Fibroblast of villous mesenchyme (primary cell): ENCODE results near the gene VCPKMT. TPM values are rescaled to one million over a fixed set of nuclear protein-coding genes. Genes with fewer than 3 reads are reported as not detected.

ENCODE experiments used
- DNase-seq: peaks from one replicate; pipeline ENCODE4 v3.0.0-alpha.2; 2010; ENCODE audit warnings: low read depth
- H3K4me3 ChIP-seq: 2 replicates; pipeline ENCODE4 v1.5.1; 2011; ENCODE audit warnings: low read depth, mild to moderate bottlenecking, low read length
- total RNA-seq: library from RNA; depleted of rRNA; stranded (reverse); fragments of >200 nt; gene quantifications from 2 replicates; pipeline ENCODE4 v1.2.3, GENCODE V29; 2012
- TF ChIP-seq, protein P1 (sequence below): IDR thresholded peaks from 2 replicates; pipeline ENCODE4 v1.5.1; 2012; ENCODE audit warnings: low read depth, mild to moderate bottlenecking, low read length; ENCODE audit not compliant: insufficient read depth

VCPKMT gene
- total RNA-seq, 1 donor, result 7.8 TPM

DNA sequence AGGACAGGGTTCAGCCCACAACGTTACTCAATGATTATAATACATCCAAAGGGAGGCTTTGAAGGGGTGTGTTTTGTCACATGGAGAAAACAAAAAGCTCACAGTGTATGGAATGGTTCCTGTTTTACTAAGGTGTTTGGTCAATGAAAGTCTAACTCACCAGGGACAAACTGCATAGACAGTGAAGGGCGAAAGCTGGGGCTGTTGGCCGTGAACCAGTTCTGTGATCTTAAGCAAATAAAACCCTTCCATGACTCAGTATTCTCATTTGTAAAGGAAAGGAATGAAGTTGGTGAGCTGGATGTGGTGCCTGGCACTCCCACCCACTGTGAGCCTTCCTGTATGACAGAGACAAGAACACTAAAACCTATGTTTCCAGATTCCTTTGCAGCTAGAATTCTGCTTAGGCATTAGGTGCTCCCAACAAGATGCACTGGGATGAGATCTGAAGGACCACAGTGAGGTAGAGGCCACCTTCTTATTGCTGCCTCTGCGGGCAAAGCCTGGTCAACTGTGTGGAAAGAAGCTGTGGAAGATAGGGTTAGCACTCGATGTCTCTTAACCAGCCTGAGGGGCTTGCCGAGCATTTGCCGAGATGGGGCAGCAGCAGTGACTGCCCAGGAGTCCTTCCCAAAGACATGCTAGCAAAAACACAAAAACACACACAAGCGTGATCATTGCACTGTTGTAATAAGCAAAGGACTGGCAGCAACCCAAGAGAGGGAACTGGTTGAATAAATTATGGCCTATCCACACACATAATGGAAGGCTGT lies 48.5 kb downstream of the VCPKMT start:
- TF ChIP-seq, protein P1, sequence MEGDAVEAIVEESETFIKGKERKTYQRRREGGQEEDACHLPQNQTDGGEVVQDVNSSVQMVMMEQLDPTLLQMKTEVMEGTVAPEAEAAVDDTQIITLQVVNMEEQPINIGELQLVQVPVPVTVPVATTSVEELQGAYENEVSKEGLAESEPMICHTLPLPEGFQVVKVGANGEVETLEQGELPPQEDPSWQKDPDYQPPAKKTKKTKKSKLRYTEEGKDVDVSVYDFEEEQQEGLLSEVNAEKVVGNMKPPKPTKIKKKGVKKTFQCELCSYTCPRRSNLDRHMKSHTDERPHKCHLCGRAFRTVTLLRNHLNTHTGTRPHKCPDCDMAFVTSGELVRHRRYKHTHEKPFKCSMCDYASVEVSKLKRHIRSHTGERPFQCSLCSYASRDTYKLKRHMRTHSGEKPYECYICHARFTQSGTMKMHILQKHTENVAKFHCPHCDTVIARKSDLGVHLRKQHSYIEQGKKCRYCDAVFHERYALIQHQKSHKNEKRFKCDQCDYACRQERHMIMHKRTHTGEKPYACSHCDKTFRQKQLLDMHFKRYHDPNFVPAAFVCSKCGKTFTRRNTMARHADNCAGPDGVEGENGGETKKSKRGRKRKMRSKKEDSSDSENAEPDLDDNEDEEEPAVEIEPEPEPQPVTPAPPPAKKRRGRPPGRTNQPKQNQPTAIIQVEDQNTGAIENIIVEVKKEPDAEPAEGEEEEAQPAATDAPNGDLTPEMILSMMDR, result no peak
- no peak overlapping the region for H3K4me3 ChIP-seq
- DNase-seq, result no peak

DNA sequence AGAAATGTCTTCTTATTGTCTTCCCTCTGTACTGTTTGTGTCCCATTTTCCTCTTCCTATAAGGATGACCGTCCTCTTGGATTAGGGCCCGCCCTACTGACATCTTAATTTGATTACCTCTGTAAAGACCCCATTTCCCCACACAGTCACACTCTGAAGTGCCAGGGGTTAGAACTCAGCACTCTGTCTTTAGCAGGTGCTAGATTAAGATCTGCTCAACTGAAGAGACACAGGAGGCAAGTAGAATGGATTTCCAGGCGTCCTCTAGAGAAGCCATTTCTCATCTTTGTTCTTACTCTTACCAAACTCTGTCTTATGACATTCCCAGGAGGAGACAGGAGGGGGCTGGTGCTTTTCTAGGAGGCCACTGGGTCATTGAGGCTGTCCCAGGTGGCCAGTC lies 50.8 kb downstream of the VCPKMT start:
- DNase-seq, result no peak
- H3K4me3 ChIP-seq, result no peak overlapping the region
- TF ChIP-seq, protein P1, result no peak

DNA sequence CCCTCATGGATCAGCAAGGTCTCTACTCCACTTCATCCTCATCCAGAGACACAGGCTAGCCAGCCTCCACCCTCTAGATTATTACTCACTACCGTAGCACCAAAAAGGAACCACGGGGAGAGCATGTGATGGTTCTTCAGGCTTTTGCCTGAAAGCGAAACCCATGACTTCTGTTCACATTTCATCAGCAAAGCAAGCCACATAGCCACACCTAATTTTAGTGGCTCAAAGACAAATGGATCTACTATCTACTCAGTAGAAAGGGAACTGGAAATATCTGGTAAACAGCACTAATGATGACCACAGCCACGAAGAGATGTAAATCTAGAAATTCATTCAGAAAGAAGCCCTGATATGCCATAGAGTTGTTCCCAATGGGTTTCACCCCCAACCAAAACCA lies 51.4 kb downstream of the VCPKMT start:
- DNase-seq, result peak; percentile 67
- TF ChIP-seq, protein P1, result no peak
- no peak overlapping the region for H3K4me3 ChIP-seq

DNA sequence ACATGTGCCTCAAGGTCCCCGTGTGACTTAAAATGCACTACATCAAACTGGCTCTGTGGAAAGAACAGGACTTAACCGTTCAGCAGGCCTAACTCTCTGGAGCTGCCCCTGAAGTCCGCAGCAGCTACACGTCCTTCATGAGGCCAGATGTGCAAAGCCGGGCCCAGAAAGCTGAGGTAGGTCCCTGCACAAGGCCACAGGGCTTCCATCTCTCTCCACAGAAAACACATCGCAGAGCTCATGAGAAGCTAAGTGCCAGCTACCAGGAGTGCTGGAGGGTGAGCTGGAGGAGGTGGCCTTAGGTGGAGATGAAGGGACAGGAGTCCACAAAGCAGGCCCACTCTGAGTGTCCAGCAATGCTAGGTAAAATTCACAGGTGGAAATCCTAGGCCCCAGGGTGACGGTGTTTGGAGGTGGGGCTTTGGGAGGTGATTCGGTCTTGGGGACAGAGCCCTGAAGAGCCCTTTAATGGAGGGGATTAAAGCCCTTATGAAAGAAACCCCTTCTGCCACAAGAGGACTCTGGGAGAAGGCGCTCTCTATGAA lies 52.4 kb downstream of the VCPKMT start:
- TF ChIP-seq, protein P1, result no peak
- no peak for DNase-seq
- H3K4me3 ChIP-seq, result no peak overlapping the region

DNA sequence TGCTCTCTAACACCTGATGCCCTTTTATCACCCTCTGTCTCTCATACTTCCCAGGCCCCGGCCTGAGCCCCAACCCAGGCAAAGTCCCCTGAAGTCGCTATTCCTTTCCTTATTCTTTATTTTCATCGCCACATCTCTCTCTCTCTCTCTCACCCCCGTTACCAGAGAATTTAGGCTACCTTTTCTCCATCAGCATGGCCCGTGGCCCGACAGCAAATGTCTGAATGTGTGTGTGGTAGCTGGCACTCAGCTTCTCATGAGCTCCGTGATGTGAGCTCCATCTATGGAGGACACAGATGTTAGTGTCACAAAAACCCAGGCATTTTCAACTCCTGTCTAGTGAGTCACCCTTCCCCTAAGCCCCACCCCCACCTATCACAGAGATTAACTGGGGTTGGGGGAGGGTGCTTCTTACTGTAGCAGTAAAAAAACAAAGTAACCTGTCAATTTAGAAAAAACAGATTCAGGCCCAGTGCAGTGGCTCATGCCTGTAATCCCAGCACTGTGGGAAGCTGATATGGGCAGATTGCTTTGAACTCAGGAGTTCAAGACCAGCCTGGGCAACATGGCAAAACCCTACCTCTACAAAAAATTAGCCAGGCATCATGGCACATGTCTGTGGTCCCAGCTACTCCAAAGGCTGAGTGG lies 53.8 kb downstream of the VCPKMT start:
- H3K4me3 ChIP-seq, result no peak overlapping the region
- DNase-seq, result peak; percentile 82
- TF ChIP-seq, protein P1, result no peak

DNA sequence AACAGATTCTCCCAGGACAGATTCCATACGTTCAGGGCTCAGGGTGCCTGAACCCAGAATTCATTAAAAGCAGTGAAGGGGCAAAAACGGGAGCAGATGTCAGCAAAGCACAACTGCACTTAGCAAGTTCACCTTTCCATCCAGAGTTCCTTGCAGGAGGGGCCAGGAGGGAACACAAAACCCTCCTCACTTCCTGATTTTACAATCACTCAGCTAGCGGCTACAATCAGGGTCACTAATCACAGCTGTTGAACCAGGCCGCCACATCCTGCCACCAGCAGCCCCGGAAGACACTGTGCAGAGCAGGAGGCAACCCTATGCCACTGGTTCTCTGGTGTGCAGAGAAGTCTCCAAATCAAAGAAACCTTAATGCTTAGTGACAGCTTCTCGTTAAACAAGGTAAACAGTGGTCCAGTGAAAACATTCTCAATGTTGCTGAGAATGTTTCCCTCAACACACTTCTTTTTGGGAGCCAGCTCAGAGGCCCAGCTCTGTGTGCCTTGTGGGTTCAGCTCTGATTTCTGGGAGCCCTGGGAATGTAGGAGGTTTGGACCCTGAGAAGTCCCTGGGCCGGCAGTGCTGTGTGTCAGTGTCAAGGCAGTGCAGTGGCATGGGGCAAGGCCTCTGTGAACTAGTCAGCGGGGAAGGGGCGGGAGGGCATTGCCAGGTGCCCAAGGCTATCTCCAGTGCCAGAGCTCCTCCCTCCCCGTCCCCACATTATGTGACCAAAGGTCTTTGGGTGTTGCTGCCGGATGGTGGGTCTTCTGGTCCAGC lies 54.5 kb downstream of the VCPKMT start:
- peak; percentile 79 for DNase-seq
- H3K4me3 ChIP-seq, result no peak overlapping the region
- TF ChIP-seq, protein P1, result no peak
